Mesenchymal stem cell (in vitro differentiated cells and primary cell): Measurements from ENCODE around the gene PPP3CA.
A peak's percentile ranks its signal among the peaks of the same experiment; 100 is the strongest.

Experiments
- DNase-seq: peaks from one replicate; pipeline ENCODE4 v3.0.0-alpha.2; 2013
- H2AFZ ChIP-seq: one replicate; pipeline ENCODE4 v1.6.1; 2013; ENCODE audit warnings: low read depth, mild to moderate bottlenecking, control low read depth, inconsistent platforms, low read length, moderate library complexity
- H2AK5ac ChIP-seq: 2 replicates; pipeline ENCODE4 v1.6.1; 2013; ENCODE audit warnings: low read length, moderate library complexity, mild to moderate bottlenecking, inconsistent platforms; ENCODE audit not compliant: severe bottlenecking
- H2BK120ac ChIP-seq: one replicate; pipeline ENCODE4 v1.6.1; 2013; ENCODE audit warnings: low read depth, mild to moderate bottlenecking, inconsistent platforms, low read length, moderate library complexity
- H2BK12ac ChIP-seq, 2 experiments: one replicate each; pipeline ENCODE4 v1.6.1; 2013; ENCODE audit warnings: inconsistent platforms in 2 of 2, low read length in 2 of 2, mild to moderate bottlenecking in 2 of 2, moderate library complexity in 2 of 2, control low read depth in 1 of 2
- H2BK15ac ChIP-seq: one replicate; pipeline ENCODE4 v1.6.1; 2013; ENCODE audit warnings: mild to moderate bottlenecking, low read depth, inconsistent platforms; ENCODE audit not compliant: poor library complexity, severe bottlenecking
- H2BK5ac ChIP-seq: 2 replicates; pipeline ENCODE4 v1.6.1; 2013; ENCODE audit warnings: low read depth, mild to moderate bottlenecking, low read length, control low read depth, inconsistent platforms; ENCODE audit not compliant: poor library complexity, severe bottlenecking
- H3K14ac ChIP-seq, 2 experiments: one replicate each; pipeline ENCODE4 v1.6.1; 2013; ENCODE audit warnings: inconsistent platforms in 2 of 2, low read length in 2 of 2, control low read depth in 1 of 2, mild to moderate bottlenecking in 1 of 2, moderate library complexity in 1 of 2
- H3K18ac ChIP-seq, 2 experiments: one replicate each; pipeline ENCODE4 v1.6.1; 2013; ENCODE audit warnings: inconsistent platforms in 2 of 2, low read length in 2 of 2, control low read depth in 1 of 2, low read depth in 1 of 2, mild to moderate bottlenecking in 1 of 2
- H3K23ac ChIP-seq, 2 experiments: one replicate each; pipeline ENCODE4 v1.6.1; 2013; ENCODE audit warnings: inconsistent platforms in 2 of 2, low read length in 2 of 2, mild to moderate bottlenecking in 2 of 2, moderate library complexity in 2 of 2, control low read depth in 1 of 2
- H3K27ac ChIP-seq: 2 replicates; pipeline ENCODE4 v1.5.1; 2013; ENCODE audit warnings: mild to moderate bottlenecking, moderate library complexity, low read length, control low read depth, inconsistent platforms; ENCODE audit not compliant: poor library complexity, severe bottlenecking
- H3K27me3 ChIP-seq, 2 experiments: 2 replicates each; pipeline versions ENCODE4 v1.6.1 to v1.7.0; 2013; ENCODE audit warnings: low read length in 2 of 2, mild to moderate bottlenecking in 2 of 2, moderate library complexity in 2 of 2, control low read depth in 1 of 2, inconsistent platforms in 1 of 2; ENCODE audit not compliant: control insufficient read depth in 1 of 2, insufficient read depth in 1 of 2
- H3K36me3 ChIP-seq, 2 experiments: 2 replicates each; pipeline versions ENCODE4 v1.6.1 to v1.7.0; 2013; ENCODE audit warnings: low read length in 2 of 2, control low read depth in 1 of 2, inconsistent platforms in 1 of 2, low read depth in 1 of 2, mild to moderate bottlenecking in 1 of 2; ENCODE audit not compliant: insufficient read depth in 2 of 2, control insufficient read depth in 1 of 2
- H3K4ac ChIP-seq, 2 experiments: one replicate each; pipeline ENCODE4 v1.6.1; 2013; ENCODE audit warnings: inconsistent platforms in 2 of 2, low read length in 2 of 2, mild to moderate bottlenecking in 2 of 2, moderate library complexity in 2 of 2, control low read depth in 1 of 2, low read depth in 1 of 2
- H3K4me1 ChIP-seq: 2 replicates; pipeline ENCODE4 v1.6.1; 2013; ENCODE audit warnings: low read depth, low read length, control low read depth; ENCODE audit not compliant: control insufficient read depth, insufficient read depth
- H3K4me2 ChIP-seq: 2 replicates; pipeline ENCODE4 v1.6.1; 2013; ENCODE audit warnings: low read length, mild to moderate bottlenecking, inconsistent platforms; ENCODE audit not compliant: poor library complexity, severe bottlenecking
- H3K4me3 ChIP-seq, 2 experiments: 2 replicates each; pipeline versions ENCODE4 v1.5.1 to v1.7.0; 2013; ENCODE audit warnings: low read length in 2 of 2, mild to moderate bottlenecking in 2 of 2, control low read depth in 1 of 2, low read depth in 1 of 2; ENCODE audit not compliant: insufficient read depth in 1 of 2
- H3K79me1 ChIP-seq: replicated peaks from 2 replicates; pipeline ENCODE4 v1.6.1; 2013; ENCODE audit warnings: mild to moderate bottlenecking, control low read depth, low read length, inconsistent platforms; ENCODE audit not compliant: poor library complexity, severe bottlenecking
- H3K9ac ChIP-seq: 2 replicates; pipeline ENCODE4 v1.7.0; 2013; ENCODE audit warnings: mild to moderate bottlenecking, low read length, moderate library complexity
- H3K9me3 ChIP-seq: 2 replicates; pipeline ENCODE4 v1.7.0; 2013; ENCODE audit warnings: mild to moderate bottlenecking, low read length; ENCODE audit not compliant: control insufficient read depth
- H4K8ac ChIP-seq: one replicate; pipeline ENCODE4 v1.6.1; 2013; ENCODE audit warnings: inconsistent platforms, mild to moderate bottlenecking, low read length, moderate library complexity
- H4K91ac ChIP-seq: one replicate; pipeline ENCODE4 v1.6.1; 2013; ENCODE audit warnings: mild to moderate bottlenecking, low read length, inconsistent platforms
- WGBS: methylation state at CpG from one replicate; pipeline ENCODE4 v1.1.7; 2013; ENCODE audit warnings: mixed read lengths; 5-methylcytosine and 5-hydroxymethylcytosine counted together

The PPP3CA gene

GRCh38 chr4:101232074-101232776 lies 115.1 kb downstream of the PPP3CA start:
- H2BK15ac ChIP-seq: no peak overlapping the region
- H3K18ac ChIP-seq: no peak overlapping the region
- no peak overlapping the region for H2AK5ac ChIP-seq
- H2BK120ac ChIP-seq: no peak overlapping the region
- H4K8ac ChIP-seq: no peak overlapping the region
- peak; percentile 59 for DNase-seq
- no peak overlapping the region for H4K91ac ChIP-seq
- H3K4me3 ChIP-seq: no peak overlapping the region
- H2BK12ac ChIP-seq: no peak overlapping the region
- H2AFZ ChIP-seq: no peak overlapping the region
- H3K14ac ChIP-seq: no peak overlapping the region
- no peak overlapping the region for H3K4ac ChIP-seq
- H2BK5ac ChIP-seq: no peak overlapping the region
- no peaks in the 10 kb centered on the region for H3K36me3 ChIP-seq
- no peaks in the 10 kb centered on the region for H3K27me3 ChIP-seq
- no peaks in the 10 kb centered on the region for H3K9me3 ChIP-seq
- no peak overlapping the region for H3K23ac ChIP-seq
- 18% methylated on average over 1 of the region's 1 CpG for WGBS
- no peak overlapping the region for H3K27ac ChIP-seq
- H3K4me2 ChIP-seq: no peak overlapping the region
- H3K79me1 ChIP-seq: peaks cover 14% of the 10 kb centered on the region
- peak overlapping the region; percentile 51 for H3K9ac ChIP-seq
- no peaks in the 10 kb centered on the region for H3K4me1 ChIP-seq

- Histone ChIP-seq H3K14ac (no peak overlapping the region), H3K18ac (no peak overlapping the region), H3K4ac (no peak overlapping the region), H3K9ac (peak overlapping the region; percentile 51), H2BK12ac (no peak overlapping the region), H2AFZ (no peak overlapping the region), H2BK120ac (no peak overlapping the region), H4K91ac (no peak overlapping the region), H2AK5ac (no peak overlapping the region), H3K4me1 (no peaks in the 10 kb centered on the region), H3K27me3 (no peaks in the 10 kb centered on the region), H3K23ac (no peak overlapping the region), H3K27ac (no peak overlapping the region), H3K4me3 (no peak overlapping the region), H3K36me3 (no peaks in the 10 kb centered on the region), H3K9me3 (no peaks in the 10 kb centered on the region), H4K8ac (no peak overlapping the region), H2BK5ac (no peak overlapping the region), H2BK15ac (no peak overlapping the region), H3K4me2 (no peak overlapping the region), H3K79me1 (peaks cover 14% of the 10 kb centered on the region)
- DNase-seq: no peak
- WGBS: 87% methylated on average over 2 of the region's 3 CpGs
Observed at GRCh38 chr4:101230801-101231426, 116.4 kb downstream of the PPP3CA start.

GRCh38 chr4:101229116-101229515 lies 118.2 kb downstream of the PPP3CA start:
- no peaks in the 10 kb centered on the region for H3K27me3 ChIP-seq
- H3K18ac ChIP-seq: no peak overlapping the region
- no peak overlapping the region for H4K8ac ChIP-seq
- no peak overlapping the region for H3K23ac ChIP-seq
- no peak overlapping the region for H2BK5ac ChIP-seq
- H3K4ac ChIP-seq: no peak overlapping the region
- H3K9ac ChIP-seq: no peak overlapping the region
- H3K79me1 ChIP-seq: peaks cover 19% of the 10 kb centered on the region
- no peak overlapping the region for H3K14ac ChIP-seq
- no peak overlapping the region for H3K4me3 ChIP-seq
- H2AK5ac ChIP-seq: no peak overlapping the region
- H2BK12ac ChIP-seq: no peak overlapping the region
- H3K27ac ChIP-seq: no peak overlapping the region
- no peak overlapping the region for H3K4me2 ChIP-seq
- H2BK15ac ChIP-seq: no peak overlapping the region
- no peaks in the 10 kb centered on the region for H3K9me3 ChIP-seq
- no peak overlapping the region for H2BK120ac ChIP-seq
- H3K4me1 ChIP-seq: no peaks in the 10 kb centered on the region
- H3K36me3 ChIP-seq: no peaks in the 10 kb centered on the region
- no peak overlapping the region for H2AFZ ChIP-seq
- WGBS: 83% methylated on average over 2 of the region's 2 CpGs
- DNase-seq: peak; percentile 56
- H4K91ac ChIP-seq: no peak overlapping the region

GRCh38 chr4:101227715-101228114 lies 119.6 kb downstream of the PPP3CA start:
- Histone ChIP-seq H2BK120ac (no peak overlapping the region), H3K14ac (no peak overlapping the region), H2AFZ (no peak overlapping the region), H2BK12ac (no peak overlapping the region), H2BK5ac (no peak overlapping the region), H3K9ac (no peak overlapping the region), H3K4me1 (no peaks in the 10 kb centered on the region), H3K27ac (no peak overlapping the region), H3K4me2 (no peak overlapping the region), H4K8ac (no peak overlapping the region), H3K79me1 (peaks cover 16% of the 10 kb centered on the region), H3K18ac (no peak overlapping the region), H2AK5ac (no peak overlapping the region), H4K91ac (no peak overlapping the region), H3K36me3 (no peaks in the 10 kb centered on the region), H3K27me3 (no peaks in the 10 kb centered on the region), H3K9me3 (no peaks in the 10 kb centered on the region), H2BK15ac (no peak overlapping the region), H3K4me3 (no peak overlapping the region), H3K23ac (no peak overlapping the region), H3K4ac (no peak overlapping the region)
- DNase-seq: no peak
